Measurements from ENCODE around the gene VGLL4.

- TF ChIP-seq REST (IDR thresholded peaks at IDR 0.05; ENCODE audit: insufficient replicate concordance, low read depth), result no peak
- TF ChIP-seq CTCF (IDR thresholded peaks at IDR 0.05; ENCODE audit: insufficient read depth, low read length), result no peak
- TF ChIP-seq POLR2AphosphoS5 (IDR thresholded peaks at IDR 0.05; ENCODE audit: low read depth), result no peak
- no peak for TF ChIP-seq SPI1 (IDR thresholded peaks at IDR 0.05; ENCODE audit: borderline replicate concordance, low read depth)
Observed at GRCh38 chr3:11554666-11555065, 89.0 kb downstream of the VGLL4 start.

Measured in HL-60 (cell line).